Effector memory CD8-positive, alpha-beta T cell (primary cell): Measurements from ENCODE around the gene DYNLT5.
"Not testable (repeated sequence)": the region's sequence is repeated elsewhere in the genome, so short reads cannot be mapped to it uniquely, and the experiment has no call there.

Experiments used
- ATAC-seq: fragments of 150-1000 bp; cut with Tn5 transposase; replicated peaks from 2 replicates; pipeline ENCODE4 v1.10.0; 2021; ENCODE audit warnings: mild to moderate bottlenecking, moderate library complexity
- DNase-seq, 3 experiments: peaks; one replicate each; pipeline ENCODE4 v3.0.0; 2021
- H3K27ac Mint-ChIP-seq, 2 donors: one replicate each; pipeline ENCODE4 v1.8.0; 2022; ENCODE audit warnings: mild to moderate bottlenecking in 2 of 2, mixed read lengths in 2 of 2, moderate library complexity in 2 of 2
- H3K27me3 Mint-ChIP-seq, 2 donors: one replicate each; pipeline ENCODE4 v1.8.0; 2022; ENCODE audit warnings: mixed read lengths in 2 of 2
- H3K36me3 Mint-ChIP-seq: one replicate; pipeline ENCODE4 v1.8.0; 2022; ENCODE audit warnings: mild to moderate bottlenecking, moderate library complexity, mixed read lengths; ENCODE audit not compliant: insufficient read depth
- H3K4me1 Mint-ChIP-seq, 2 donors: one replicate each; pipeline ENCODE4 v1.8.0; 2022; ENCODE audit warnings: low read depth in 2 of 2, mixed read lengths in 2 of 2
- H3K4me3 Mint-ChIP-seq, 2 donors: one replicate each; pipeline ENCODE4 v1.8.0; 2022; ENCODE audit warnings: mild to moderate bottlenecking in 2 of 2, mixed read lengths in 2 of 2, moderate library complexity in 2 of 2
- H3K9me3 Mint-ChIP-seq, 2 donors: one replicate each; pipeline ENCODE4 v1.8.0; 2022; ENCODE audit warnings: mixed read lengths in 2 of 2
- total RNA-seq, 9 experiments: gene quantifications; one replicate each; lab custom pipeline; 2026; lab: John Stamatoyannopoulos, UW

Gene DYNLT5, protein sequence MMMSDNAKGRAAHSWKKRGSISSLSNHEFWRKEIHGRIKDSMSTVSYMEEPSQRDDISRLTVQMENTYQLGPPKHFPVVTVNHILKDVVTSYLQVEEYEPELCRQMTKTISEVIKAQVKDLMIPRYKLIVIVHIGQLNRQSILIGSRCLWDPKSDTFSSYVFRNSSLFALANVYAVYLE
- 0 to 0.06 (median 0) reads per million in 9 experiments for total RNA-seq

DNA sequence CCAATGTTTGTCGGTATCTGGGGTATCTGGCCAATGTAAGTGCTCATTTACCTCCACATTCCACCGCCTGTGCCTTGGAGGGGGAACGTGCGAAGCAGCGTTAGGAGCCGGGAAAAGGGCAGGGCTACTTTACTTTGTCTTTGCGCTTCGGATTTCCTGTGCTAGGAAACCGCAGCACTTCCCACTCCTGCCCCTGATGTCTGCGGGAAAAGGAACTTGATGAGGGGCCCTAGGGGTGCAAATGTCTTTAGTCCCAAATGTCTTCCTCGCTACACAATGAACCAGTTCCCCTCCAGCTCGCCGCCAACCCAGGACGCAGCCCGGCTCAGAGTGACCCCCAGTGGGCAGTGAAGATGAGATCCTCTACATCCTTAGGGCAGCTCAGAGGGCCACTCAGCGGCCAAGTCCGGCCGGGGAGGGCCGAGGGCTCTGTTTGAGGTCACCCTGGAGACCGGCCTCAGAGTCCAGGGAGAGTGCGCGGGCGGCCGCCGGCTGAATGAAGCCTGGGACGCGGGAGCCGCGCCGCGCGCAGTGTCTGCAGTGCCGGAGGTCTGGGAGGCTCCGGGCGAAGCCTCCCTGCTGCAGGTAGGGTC, at the start of gene DYNLT5:
Gene DYNLT5 (plus strand): TSS at position 460 of the 593 bp plus-strand sequence. CDS start 2,200 bp downstream, outside the sequence.
- ATAC-seq (peak; percentile 21), DNase-seq (no peak)
- Mint-ChIP-seq H3K36me3 (no peaks in the 10 kb centered on the region), H3K9me3 (no peaks in the 10 kb centered on the region), H3K4me1 (peaks cover 9 to 10% of the 10 kb centered on the region in 2 donors), H3K27me3 (peaks cover 66 to 72% of the 10 kb centered on the region in 2 donors), H3K4me3 (peak within 1 kb of the TSS; percentile 3 to 35), H3K27ac (no peak within 1 kb of the TSS)

DNA sequence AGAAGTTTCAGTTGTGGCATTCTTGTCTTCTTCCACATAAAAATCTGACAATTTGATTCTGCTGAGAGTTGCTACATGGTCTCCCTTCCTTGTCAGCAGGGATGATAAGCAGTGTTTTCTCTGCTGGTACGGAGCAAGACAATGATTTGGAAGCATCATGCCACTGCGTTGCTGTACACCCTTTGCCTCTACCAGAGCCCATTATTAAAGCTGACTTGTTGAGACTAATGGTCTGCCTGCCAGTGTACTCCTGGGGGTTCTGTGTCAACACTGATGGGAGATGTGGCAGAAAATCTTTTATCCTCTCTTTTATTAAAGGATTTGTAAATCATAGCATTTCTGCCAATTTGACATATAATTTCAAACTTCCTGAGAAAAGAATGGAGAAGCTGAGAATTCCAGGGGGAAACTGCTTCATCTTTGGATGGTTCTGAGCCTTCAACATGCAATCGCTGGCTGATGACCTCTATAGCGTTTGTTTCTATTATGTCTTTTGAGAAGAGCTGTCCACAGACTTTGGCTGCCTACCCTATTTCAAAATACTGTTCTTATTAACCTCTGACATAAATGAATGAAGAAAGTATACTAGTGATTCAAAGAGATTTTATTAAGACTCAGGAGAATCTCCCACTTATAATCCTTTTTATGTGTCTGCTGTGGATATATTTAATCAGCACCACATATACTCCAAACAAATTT, 47.9 kb upstream of the DYNLT5 start:
- ATAC-seq (no peak), DNase-seq (no peak)
- Mint-ChIP-seq H3K27me3 (peaks cover 32 to 40% of the 10 kb centered on the region in 2 donors), H3K27ac (no peak overlapping the region), H3K4me3 (no peak overlapping the region), H3K4me1 (no peaks in the 10 kb centered on the region), H3K36me3 (no peaks in the 10 kb centered on the region), H3K9me3 (no peaks in the 10 kb centered on the region)

GRCh38 chr1:66705110-66705509, 47.1 kb upstream of the DYNLT5 start:
- ATAC-seq (no peak), DNase-seq (no peak)
- H3K9me3 Mint-ChIP-seq, result no peaks in the 10 kb centered on the region
- H3K4me1 Mint-ChIP-seq, result no peaks in the 10 kb centered on the region
- no peaks in the 10 kb centered on the region for H3K36me3 Mint-ChIP-seq
- H3K27ac Mint-ChIP-seq, result no peak overlapping the region
- peaks cover 25 to 41% of the 10 kb centered on the region in 2 donors for H3K27me3 Mint-ChIP-seq
- no peak overlapping the region for H3K4me3 Mint-ChIP-seq

- no peak for ATAC-seq
- no peak overlapping the region for H3K27ac Mint-ChIP-seq
- H3K4me1 Mint-ChIP-seq, result no peaks in the 10 kb centered on the region
- H3K36me3 Mint-ChIP-seq, result peaks cover 3% of the 10 kb centered on the region
- no peaks in the 10 kb centered on the region for H3K9me3 Mint-ChIP-seq
- no peak overlapping the region for H3K4me3 Mint-ChIP-seq
- H3K27me3 Mint-ChIP-seq, result peaks cover 17 to 43% of the 10 kb centered on the region in 2 donors
- no peak for DNase-seq
Observed at GRCh38 chr1:66711420-66711819, 40.8 kb upstream of the DYNLT5 start.

GRCh38 chr1:66712839-66713238, 39.4 kb upstream of the DYNLT5 start:
- Mint-ChIP-seq H3K36me3 (peaks cover 3% of the 10 kb centered on the region), H3K27me3 (peaks cover 17 to 52% of the 10 kb centered on the region in 2 donors), H3K4me3 (no peak overlapping the region), H3K27ac (no peak overlapping the region), H3K9me3 (no peaks in the 10 kb centered on the region), H3K4me1 (no peaks in the 10 kb centered on the region)
- ATAC-seq (no peak), DNase-seq (no peak)

GRCh38 chr1:66723985-66724384, 28.3 kb upstream of the DYNLT5 start:
- Mint-ChIP-seq H3K4me3 (no peak overlapping the region), H3K27me3 (peaks cover 29 to 50% of the 10 kb centered on the region in 2 donors), H3K9me3 (no peaks in the 10 kb centered on the region), H3K36me3 (no peaks in the 10 kb centered on the region), H3K4me1 (no peaks in the 10 kb centered on the region), H3K27ac (no peak overlapping the region)
- no peak for ATAC-seq
- no peak for DNase-seq

GRCh38 chr1:66725885-66726665, 26.2 kb upstream of the DYNLT5 start:
- peaks cover 35 to 58% of the 10 kb centered on the region in 2 donors for H3K27me3 Mint-ChIP-seq
- H3K36me3 Mint-ChIP-seq, result no peaks in the 10 kb centered on the region
- H3K27ac Mint-ChIP-seq, result no peak overlapping the region
- no peaks in the 10 kb centered on the region for H3K4me1 Mint-ChIP-seq
- H3K9me3 Mint-ChIP-seq, result no peaks in the 10 kb centered on the region
- ATAC-seq (peak; percentile 77), DNase-seq (peak; percentile 44 to 56 (median 47))
- no peak overlapping the region for H3K4me3 Mint-ChIP-seq

GRCh38 chr1:66728021-66728420, 24.2 kb upstream of the DYNLT5 start:
- Mint-ChIP-seq H3K27ac (no peak overlapping the region), H3K4me1 (no peaks in the 10 kb centered on the region), H3K36me3 (no peaks in the 10 kb centered on the region), H3K27me3 (peaks cover 27 to 46% of the 10 kb centered on the region in 2 donors), H3K4me3 (no peak overlapping the region), H3K9me3 (no peaks in the 10 kb centered on the region)
- no peak for ATAC-seq
- DNase-seq, result no peak

DNA sequence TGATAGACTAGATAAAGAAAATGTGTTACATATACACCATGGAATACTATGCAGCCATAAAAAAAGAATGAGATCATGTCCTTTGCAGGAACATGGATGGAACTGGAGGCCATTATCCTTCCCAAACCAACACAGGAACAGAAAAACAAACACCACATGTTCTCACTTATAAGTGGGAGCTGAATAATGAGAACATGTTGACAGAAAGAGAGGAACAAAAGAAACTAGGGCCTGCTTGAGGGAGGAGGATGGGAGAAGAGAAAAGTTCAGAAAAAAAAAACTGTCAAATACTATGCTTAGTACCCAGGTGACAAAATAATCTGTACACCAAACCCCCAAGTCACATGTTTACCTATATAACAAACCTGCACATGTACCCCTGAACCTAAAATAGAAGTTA, 23.5 kb upstream of the DYNLT5 start:
- ATAC-seq, H3K27ac Mint-ChIP-seq, H3K4me3 Mint-ChIP-seq, DNase-seq, H3K36me3 Mint-ChIP-seq, H3K9me3 Mint-ChIP-seq, H3K4me1 Mint-ChIP-seq: not testable (repeated sequence)
- peaks cover 27 to 43% of the 10 kb centered on the region in 2 donors for H3K27me3 Mint-ChIP-seq

DNA sequence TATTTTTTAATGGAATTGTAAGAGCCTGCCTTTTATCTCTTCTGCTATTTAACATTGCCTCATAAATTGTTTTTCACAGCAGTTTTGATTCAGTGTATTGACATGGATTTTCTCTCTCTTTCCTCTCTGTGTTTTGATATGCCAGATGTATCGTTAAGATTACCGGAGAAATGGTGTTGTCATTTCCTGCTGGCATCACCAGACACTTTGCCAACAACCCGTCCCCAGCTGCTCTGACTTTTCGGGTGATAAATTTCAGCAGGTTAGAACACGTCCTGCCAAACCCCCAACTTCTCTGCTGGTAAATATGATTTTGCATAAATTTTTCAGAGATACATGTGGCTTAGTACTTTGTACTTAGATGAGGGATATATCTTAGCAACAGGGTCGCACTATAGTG, 23.1 kb upstream of the DYNLT5 start:
- ATAC-seq, result peak; percentile 43
- H3K4me1 Mint-ChIP-seq, result no peaks in the 10 kb centered on the region
- H3K36me3 Mint-ChIP-seq, result no peaks in the 10 kb centered on the region
- DNase-seq, result no peak
- H3K27me3 Mint-ChIP-seq, result peaks cover 27 to 43% of the 10 kb centered on the region in 2 donors
- no peaks in the 10 kb centered on the region for H3K9me3 Mint-ChIP-seq
- no peak overlapping the region for H3K4me3 Mint-ChIP-seq
- H3K27ac Mint-ChIP-seq, result no peak overlapping the region

GRCh38 chr1:66729523-66729922, 22.7 kb upstream of the DYNLT5 start:
- no peaks in the 10 kb centered on the region for H3K9me3 Mint-ChIP-seq
- DNase-seq (no peak), ATAC-seq (peak; percentile 5)
- peaks cover 27 to 42% of the 10 kb centered on the region in 2 donors for H3K27me3 Mint-ChIP-seq
- H3K4me1 Mint-ChIP-seq, result no peaks in the 10 kb centered on the region
- no peak overlapping the region for H3K4me3 Mint-ChIP-seq
- no peaks in the 10 kb centered on the region for H3K36me3 Mint-ChIP-seq
- no peak overlapping the region for H3K27ac Mint-ChIP-seq

DNA sequence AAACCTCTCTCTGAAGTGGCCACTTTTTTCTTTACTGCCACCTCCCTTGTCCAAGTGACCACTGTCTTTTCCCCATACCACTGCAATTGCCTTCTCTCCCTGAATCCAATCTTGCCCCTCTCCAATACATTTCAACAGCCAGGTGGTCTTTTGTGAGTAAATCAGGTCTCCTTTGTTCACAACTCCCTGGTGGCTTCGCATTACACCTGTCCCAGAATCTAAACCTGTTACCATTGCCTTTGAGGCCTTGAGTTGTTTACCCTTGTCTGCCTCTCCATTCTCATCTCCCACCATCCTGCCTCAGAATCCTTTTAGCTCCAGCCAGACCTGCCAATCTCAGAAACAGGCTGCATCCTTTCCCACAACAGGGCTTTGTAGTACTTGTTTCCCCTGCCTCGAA, 21.8 kb upstream of the DYNLT5 start:
- Mint-ChIP-seq H3K9me3 (no peaks in the 10 kb centered on the region), H3K4me3 (no peak overlapping the region), H3K4me1 (no peaks in the 10 kb centered on the region), H3K27ac (no peak overlapping the region), H3K36me3 (no peaks in the 10 kb centered on the region), H3K27me3 (peaks cover 27 to 35% of the 10 kb centered on the region in 2 donors)
- ATAC-seq (no peak), DNase-seq (no peak)

DNA sequence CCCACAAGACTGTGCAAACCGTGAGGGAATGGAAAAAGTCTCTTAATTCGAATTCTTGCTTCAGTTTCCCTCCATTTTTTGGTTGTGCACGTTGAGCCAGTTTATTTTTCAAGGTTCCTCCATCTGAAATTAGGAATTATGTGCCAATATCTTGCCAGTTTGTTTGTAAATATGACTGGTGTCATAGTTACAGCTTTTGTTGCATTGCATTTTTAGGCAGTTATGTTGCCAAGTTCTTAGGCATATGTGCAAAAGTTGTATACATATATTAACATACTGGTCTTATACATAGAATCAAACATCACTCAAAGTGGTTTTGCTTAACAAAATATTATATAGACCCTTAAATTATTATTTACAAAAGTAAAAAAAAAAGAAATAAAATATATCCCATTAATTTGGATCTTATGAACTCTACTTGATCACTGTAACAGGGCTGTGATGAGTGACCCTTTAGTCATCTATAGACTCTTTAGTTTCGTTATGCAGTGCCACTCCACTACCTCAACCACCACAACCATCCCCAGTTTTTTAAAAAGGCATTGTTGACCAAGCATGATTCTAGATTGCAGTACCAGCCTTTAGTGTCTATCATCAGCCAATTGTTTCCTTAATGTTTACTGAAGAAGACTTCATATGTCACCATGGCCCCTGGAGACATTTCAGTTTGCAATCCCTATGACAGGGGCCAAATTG, 20.9 kb upstream of the DYNLT5 start:
- ATAC-seq (no peak), DNase-seq (no peak)
- peaks cover 27 to 33% of the 10 kb centered on the region in 2 donors for H3K27me3 Mint-ChIP-seq
- H3K4me3 Mint-ChIP-seq, result no peak overlapping the region
- no peaks in the 10 kb centered on the region for H3K36me3 Mint-ChIP-seq
- H3K27ac Mint-ChIP-seq, result no peak overlapping the region
- no peaks in the 10 kb centered on the region for H3K9me3 Mint-ChIP-seq
- H3K4me1 Mint-ChIP-seq, result no peaks in the 10 kb centered on the region
